HG03135 (cell line): ENCODE measurements around the gene MLST8.

Source experiments
- ATAC-seq: cut with Tn5 transposase; IDR thresholded peaks from one replicate; pipeline ENCODE4 v1.9.1; 2021; ENCODE audit warnings: mild to moderate bottlenecking, moderate library complexity; ENCODE audit not compliant: unreplicated experiment

Gene MLST8

GRCh38 chr16:2172688-2173335, 32.4 kb upstream of the MLST8 start:
- ATAC-seq, result no peak

DNA sequence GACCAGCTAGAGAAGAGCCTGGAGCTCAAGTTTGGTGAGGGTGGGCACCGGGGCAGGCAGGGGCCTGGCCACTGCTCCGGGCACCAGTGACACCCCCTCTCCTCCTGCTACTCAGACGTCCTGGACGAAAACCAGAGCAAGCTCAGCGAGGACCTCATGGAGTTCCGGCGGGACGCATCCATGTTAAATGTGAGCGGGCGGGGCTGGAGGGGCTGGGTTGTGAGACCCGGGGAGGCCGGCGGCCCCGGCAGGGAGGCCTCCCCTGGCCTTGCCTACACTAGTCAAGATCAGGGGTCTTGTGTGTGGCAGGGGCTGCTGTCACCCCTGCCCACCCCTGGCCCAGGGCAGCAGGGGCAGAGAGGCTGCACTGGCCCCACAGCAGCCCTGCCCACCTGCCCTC, 31.9 kb upstream of the MLST8 start:
- ATAC-seq, result no peak

DNA sequence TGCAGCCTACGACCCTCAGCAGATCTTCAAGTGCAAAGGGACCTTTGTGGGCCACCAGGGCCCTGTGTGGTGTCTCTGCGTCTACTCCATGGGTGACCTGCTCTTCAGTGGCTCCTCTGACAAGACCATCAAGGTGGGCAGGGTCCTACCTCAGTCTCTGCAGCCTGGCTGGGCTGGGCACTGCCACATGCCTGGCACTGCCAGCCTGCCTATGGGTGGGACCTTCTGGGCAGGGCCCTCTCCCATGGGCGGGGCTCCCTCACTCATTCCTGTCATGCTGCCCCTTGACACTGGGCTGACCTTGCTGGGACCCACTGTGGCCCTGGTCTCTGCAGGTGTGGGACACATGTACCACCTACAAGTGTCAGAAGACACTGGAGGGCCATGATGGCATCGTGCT, 31.3 kb upstream of the MLST8 start:
- no peak for ATAC-seq

DNA sequence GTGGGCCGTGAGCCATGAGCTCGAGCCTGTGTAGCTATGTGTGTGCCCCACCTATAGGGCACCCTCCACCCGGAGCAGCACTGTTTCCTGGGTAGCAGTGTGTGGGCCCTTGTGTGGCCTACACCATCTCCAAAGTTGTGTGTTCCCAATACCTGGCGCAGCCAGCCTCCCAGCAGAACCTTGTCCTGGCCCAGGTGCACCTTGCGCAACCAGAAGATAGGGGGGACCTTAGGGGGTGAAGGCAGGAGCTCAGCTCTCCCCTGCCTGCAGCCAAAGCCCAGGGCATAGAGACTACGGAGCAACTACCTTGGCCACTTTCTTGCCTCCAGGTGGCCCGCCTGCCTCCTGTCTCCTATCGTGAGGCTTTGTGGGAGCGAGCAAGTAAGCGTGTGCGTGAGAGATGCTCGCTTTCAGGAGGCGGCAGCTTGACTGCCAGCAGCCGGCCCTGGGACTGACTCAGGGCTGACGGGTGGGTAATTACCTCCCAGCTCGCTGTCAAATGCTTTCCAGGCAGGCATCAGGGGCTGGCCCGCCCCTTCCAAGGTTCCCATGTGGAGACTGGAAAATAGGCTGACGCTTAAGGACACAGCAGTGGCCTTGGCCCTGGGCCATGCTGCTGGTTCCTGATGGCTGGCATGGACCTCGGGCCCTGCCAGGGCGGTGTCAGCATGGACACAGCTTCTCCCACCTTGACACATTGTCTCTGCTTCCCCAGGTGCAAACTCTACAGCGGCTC, 30.7 kb upstream of the MLST8 start:
- ATAC-seq, result no peak

- no peak for ATAC-seq
Measured at GRCh38 chr16:2175454-2175853, 29.8 kb upstream of the MLST8 start.

- no peak for ATAC-seq
Measured at GRCh38 chr16:2176047-2176446, 29.2 kb upstream of the MLST8 start.

GRCh38 chr16:2177101-2177500, 28.2 kb upstream of the MLST8 start:
- no peak for ATAC-seq

DNA sequence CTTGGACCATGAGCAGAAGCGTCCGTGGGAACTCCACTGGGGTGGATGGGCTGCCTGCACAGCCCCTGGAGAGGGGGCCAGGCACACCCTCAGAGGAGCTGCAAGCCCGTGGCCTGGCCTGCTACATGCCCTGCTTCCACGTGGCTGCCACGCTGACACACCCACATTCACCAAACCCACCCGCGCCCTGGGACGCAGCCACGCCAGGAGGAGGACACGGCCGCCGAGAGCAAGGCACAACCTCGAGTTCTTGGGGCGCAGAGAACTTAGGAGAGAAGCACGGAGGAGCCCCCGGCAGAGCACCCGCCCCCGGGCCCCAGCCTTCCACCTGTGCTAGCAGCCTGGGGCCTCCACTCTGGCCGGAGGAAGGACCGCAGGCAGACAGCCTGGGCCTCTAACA, 27.7 kb upstream of the MLST8 start:
- no peak for ATAC-seq

DNA sequence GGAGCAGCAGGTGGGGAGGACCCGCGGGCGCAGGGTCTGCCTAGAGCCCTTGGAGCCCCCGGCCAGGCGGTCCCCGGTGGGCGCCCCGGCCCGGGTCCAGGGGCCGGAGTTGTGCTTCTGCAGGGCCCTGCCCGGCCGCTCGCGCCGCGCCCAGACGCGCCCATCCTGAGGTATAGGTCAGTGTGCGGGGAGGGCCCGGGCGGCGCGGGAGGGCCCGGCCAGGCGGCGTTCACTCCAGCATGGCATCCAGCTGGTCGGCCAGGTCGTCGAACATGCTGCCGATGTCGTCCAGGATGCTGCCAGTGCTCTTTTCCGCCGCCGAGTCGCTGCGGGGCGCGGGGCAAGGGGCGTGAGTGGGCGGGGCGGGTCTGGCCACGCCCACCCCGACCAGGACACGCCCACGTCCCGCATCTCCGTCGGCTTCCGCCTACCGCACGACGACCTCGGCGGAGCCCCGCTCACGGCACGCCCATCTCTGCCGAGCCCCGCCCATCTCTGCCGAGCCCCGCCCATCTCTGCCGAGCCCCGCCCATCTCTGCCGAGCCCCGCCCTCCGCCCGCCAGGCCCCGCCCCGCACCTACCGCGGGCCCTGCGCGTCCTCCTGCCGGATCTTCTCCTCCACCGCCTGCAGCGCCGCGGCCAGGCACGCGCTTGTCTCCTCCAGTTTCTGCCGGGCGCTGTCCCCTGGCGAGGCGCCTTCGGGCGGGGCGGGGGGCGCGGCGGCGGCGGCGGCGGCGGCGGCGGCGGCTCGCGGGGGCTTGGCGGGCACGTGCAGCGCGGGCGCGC, 26.7 kb upstream of the MLST8 start:
- no peak for ATAC-seq

DNA sequence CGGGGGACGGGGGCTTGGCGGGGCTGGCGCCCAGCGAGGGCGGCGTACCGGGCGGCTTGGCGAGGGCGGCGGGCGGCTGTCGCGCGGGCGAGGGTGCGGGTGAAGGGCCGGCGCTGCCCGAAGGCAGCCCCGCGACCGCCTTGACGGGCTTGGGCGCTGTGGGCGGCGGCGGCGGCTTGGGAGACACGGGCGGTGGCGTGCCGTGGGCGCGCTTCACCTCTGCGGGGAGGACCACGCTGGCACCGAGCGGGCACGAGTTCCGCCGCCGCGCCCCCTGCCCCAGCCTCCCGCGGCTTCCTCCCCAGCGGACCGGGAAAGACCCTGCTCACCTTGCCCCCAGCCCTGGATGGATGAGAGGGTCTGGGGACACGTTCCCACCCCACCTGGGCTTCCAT, 26.1 kb upstream of the MLST8 start:
- no peak for ATAC-seq

DNA sequence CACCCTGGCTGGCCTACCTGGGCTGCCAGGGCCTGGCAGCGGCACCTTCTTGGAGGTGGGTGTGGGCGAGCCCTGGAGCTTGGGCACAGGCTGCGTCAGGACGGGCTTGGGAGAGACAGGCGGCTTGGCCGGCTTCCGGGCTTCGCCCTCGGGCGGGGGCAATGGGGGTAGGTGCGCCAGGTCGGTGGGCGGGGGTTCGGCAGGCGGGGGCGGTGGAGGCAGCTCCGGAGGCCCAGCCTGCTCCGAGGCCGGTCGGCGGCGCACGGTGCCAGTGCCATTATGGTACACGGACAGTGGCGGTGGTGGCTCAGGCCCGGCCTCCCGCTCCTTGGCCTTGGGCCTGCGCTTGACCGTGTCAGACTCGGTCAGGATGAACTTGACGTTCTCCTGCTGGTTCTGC, 25.7 kb upstream of the MLST8 start:
- ATAC-seq, result no peak

DNA sequence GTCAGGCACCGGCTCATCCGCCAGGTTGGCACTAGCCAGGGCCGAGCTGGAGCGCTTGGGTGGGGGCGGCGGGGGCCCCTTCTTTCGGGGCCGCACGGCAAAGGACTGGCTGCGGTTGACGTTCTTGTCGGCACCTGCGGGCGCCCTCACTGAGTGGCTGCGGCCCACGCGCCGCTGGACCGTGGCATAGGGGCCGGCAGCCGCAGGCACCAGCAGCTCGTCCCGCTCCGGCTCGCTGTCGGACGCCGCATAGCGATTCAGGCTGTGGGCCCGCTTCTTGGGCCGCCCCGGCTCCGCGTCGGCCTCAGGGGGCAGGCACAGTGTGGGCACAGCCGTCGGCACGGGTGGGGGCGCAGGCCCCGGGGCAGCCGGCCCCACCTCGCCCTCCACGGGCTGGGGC, 24.8 kb upstream of the MLST8 start:
- ATAC-seq, result no peak

DNA sequence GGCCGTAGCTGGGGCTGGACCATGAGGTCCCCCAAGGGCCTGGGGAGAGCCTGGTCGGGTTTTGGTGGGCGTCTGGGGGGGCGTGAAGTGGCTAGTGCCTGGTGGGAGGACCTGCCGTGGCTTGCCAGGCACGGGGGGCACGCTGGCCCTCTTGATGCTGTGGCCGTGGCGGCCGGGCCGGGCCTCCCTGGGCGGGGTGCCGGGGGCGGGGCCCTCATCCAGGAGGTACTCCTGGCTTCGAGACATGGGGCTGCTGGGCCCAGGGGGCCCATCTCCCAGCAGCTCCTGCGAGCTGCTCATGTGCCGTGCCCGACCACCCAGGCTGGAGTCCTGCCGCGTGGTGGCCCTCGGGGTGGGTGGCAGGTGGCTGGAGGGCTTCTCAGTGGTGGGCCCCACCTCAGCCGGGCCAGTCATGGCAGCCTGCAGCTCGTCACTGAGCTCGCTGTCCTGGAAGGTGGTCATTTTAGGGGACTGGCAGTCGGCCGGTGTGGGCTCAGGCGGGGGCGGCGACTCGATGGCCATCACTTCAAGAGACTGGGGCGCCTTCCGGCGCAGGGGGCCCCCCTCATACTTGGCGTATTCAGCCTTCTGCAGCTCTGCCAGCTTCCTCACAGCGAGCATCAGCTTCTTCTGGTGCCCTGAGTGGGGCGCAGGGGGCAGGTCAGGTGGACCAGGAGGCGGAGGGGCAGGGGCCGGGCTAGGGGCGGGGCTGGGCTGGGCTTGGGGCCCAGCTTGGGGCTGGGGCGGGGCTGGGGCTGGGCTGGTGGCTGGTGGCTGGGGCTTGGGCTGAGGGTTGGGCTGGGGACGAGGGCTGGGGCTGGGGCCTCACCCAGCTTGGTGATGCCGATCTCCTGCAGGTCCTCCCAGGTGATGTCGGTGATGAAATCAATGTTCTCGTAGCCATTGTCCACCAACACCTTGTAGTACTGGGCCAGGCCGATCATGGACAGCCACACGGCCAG, 24.0 kb upstream of the MLST8 start:
- ATAC-seq, result no peak

DNA sequence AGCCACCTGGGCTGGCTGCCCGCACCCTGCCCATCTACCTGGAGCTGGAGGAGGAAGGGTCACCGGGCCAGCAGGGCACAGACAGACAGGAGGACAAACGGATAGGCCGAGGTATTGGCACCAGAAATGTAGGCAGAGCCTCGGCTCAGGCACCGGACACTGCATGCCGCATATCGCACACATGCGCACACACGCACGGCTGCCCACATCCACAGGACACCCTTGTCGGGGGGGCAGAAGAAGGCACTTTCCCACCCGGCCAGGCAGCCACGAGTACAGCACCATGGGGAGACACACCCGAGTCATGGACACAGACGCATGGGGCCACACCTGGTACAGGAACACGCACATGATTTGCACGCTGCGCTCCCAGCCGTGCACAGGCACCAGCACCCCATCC, 23.3 kb upstream of the MLST8 start:
- no peak for ATAC-seq

- ATAC-seq, result no peak
Measured at GRCh38 chr16:2183671-2184070, 21.6 kb upstream of the MLST8 start.

DNA sequence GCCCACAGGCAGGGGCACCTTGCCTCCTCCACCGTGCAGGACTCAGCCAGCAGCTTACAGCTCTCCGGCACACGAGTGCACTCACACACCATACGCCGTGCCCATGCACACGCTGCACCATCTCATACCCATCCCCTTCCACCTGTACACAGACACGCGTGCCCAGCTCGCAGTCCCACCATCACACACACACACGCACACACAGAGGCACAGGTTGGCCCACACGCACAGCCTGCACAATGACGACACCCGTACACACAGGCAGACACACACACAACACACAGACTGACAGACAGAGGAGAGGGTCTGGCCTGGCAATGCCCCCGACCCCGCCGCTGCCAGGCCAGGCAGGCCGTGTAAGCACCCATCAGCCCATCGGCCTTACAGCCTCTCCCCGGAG, 20.9 kb upstream of the MLST8 start:
- no peak for ATAC-seq

DNA sequence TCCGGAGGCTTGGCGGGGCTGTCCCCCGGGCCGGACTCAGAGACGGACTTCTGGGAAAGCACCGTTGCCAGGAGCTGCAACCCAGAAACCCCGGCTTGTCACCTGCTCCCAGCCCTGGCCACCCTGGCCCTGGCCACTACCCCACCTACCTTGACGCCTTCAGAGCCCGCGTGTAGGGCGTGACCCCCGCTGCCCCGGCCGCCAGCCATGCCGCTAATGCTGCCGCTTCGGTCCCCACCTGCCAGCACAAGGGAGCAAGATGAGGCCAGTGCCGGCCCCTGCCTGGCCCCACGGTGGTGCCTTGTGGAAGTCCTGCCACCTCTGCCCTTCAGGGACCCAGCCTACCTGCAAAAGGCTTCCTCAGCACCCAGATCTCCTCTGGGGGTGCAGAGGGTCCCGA, 20.3 kb upstream of the MLST8 start:
- ATAC-seq, result no peak

DNA sequence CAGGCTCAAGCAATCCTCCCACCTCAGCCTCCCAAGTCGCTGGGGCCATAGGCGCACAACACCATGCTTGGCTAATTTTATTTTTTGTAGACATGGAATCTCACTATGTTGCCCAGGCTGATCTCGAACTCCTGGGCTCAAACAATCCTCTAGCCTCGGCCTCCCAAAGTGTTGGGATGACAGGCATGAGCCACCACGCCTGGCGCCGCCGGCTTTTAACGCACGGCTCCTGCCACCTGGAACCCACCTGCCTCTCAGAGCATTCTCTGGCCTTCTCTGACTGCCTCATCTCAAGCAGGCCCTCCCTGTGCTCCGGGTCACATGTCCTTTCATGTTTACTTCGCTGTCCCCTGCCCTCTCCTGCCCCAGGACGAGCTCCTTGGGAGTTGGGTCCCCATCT, 19.2 kb upstream of the MLST8 start:
- no peak for ATAC-seq

- ATAC-seq, result no peak
Measured at GRCh38 chr16:2186505-2186904, 18.7 kb upstream of the MLST8 start.

DNA sequence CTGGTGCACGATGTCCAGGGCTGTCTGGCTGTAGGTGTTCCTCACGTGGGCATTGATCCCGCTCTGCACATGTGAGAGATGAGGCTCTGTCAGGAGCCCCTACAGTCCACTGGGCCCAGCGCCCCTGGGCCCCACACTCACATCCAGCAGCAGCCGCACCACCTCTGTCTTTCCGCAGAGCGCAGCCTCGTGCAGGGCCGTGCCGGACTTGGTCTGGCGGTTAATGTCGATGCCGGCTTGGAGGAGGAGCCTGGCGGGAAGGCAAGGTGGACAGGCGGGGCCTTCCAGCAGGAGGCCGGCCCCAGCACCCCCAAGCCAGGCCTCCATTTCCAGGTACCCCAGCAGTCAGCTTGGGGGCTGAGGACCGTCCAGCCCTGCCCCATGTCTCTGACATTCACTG, 18.0 kb upstream of the MLST8 start:
- no peak for ATAC-seq

DNA sequence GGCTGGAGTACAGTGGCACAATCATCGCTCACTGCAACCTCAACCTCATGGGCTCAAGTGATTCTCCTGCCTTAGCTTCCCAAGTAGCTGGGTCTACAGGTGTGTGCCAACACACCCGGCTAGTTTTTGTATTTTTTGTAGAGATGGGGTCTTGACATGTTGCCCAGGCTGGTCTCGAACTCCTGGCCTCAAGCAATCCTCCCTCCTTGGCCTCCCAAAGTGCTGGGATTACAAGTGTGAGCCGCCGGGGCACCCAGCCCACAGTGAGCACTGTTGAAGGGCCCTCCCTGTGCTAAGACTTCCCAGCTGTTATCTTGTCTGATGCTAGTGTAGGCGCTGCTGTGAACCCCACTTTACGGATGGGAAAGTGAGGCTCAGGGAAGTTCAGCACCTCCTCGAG, 16.9 kb upstream of the MLST8 start:
- no peak for ATAC-seq
